IMR-90 (cell line): Measurements from ENCODE around the gene FKBP1B. TPM values are rescaled to one million over a fixed set of nuclear protein-coding genes. Genes with fewer than 3 reads are reported as not detected.
A peak's percentile ranks its signal among the peaks of the same experiment; 100 is the strongest.

ENCODE experiments used
- ATAC-seq: fragments of 200-7000 bp; cut with Tn5 transposase; 2 replicates; pipeline ENCODE4 v1.9.1; 2020; ENCODE audit warnings: low read depth, mild to moderate bottlenecking, moderate library complexity
- BruUV-seq: library from RNA; stranded (reverse); fragments of 400-500 nt; replicated peaks from 2 replicates; lab custom pipeline; 2021; lab: Mats Ljungman, UMichigan
- CTCF ChIA-PET: fragments of 300-600 bp; formaldehyde crosslinking; extraction: SDS; loops from one replicate; lab custom pipeline; 2021; ENCODE audit warnings: antibody characterized with exemption; lab: Yijun Ruan, JAX
- POLR2A ChIA-PET: fragments of 300-600 bp; sonication (Branson Sonifier 250); formaldehyde crosslinking; loops from one replicate; lab custom pipeline; 2022; ENCODE audit warnings: antibody characterized with exemption; ENCODE audit not compliant: unreplicated experiment; lab: Charles Lee
- DNase-seq: peaks from one replicate; pipeline ENCODE4 v3.0.0; 2013
- H2AFZ ChIP-seq: replicated peaks from 2 replicates; pipeline ENCODE3; 2013; ENCODE audit warnings: low read length, mild to moderate bottlenecking; ENCODE audit not compliant: poor library complexity
- H2AK5ac ChIP-seq: 2 replicates; pipeline ENCODE4 v1.6.1; 2013; ENCODE audit warnings: low read depth, low read length, inconsistent platforms
- H2AK9ac ChIP-seq: replicated peaks from 2 replicates; pipeline ENCODE3; 2013; ENCODE audit warnings: mild to moderate bottlenecking, low read depth, low read length, moderate library complexity; ENCODE audit not compliant: poor library complexity
- H2BK120ac ChIP-seq: 2 replicates; pipeline ENCODE4 v1.6.1; 2013; ENCODE audit warnings: low read depth, low read length, inconsistent platforms
- H2BK15ac ChIP-seq: 3 replicates; pipeline ENCODE4 v1.6.1; 2013; ENCODE audit warnings: low read depth, low read length, inconsistent platforms
- H2BK20ac ChIP-seq: 2 replicates; pipeline ENCODE4 v1.6.1; 2013; ENCODE audit warnings: low read depth, mild to moderate bottlenecking, inconsistent platforms, low read length, moderate library complexity
- H2BK5ac ChIP-seq: 2 replicates; pipeline ENCODE4 v1.6.1; 2013; ENCODE audit warnings: mild to moderate bottlenecking, low read depth, low read length, inconsistent platforms; ENCODE audit not compliant: poor library complexity, severe bottlenecking
- H3K14ac ChIP-seq: replicated peaks from 2 replicates; pipeline ENCODE4 v1.6.1; 2013; ENCODE audit warnings: low read depth, low read length, inconsistent platforms
- H3K18ac ChIP-seq: 2 replicates; pipeline ENCODE4 v1.6.1; 2013; ENCODE audit warnings: low read depth, low read length, control low read depth
- H3K23ac ChIP-seq: 2 replicates; pipeline ENCODE4 v1.6.1; 2013; ENCODE audit warnings: low read depth, low read length, inconsistent platforms
- H3K27ac ChIP-seq: 2 replicates; pipeline ENCODE4 v1.5.1; 2013; ENCODE audit warnings: mild to moderate bottlenecking, control low read depth, low read length; ENCODE audit not compliant: insufficient read depth
- H3K27me3 ChIP-seq: 2 replicates; pipeline ENCODE4 v1.6.1; 2013; ENCODE audit warnings: low read length; ENCODE audit not compliant: control insufficient read depth, insufficient read depth
- H3K36me3 ChIP-seq: 2 replicates; pipeline ENCODE4 v1.6.1; 2013; ENCODE audit warnings: low read length, mixed read lengths; ENCODE audit not compliant: control insufficient read depth, insufficient read depth
- H3K4ac ChIP-seq: 2 replicates; pipeline ENCODE4 v1.6.1; 2013; ENCODE audit warnings: low read depth, low read length, inconsistent platforms
- H3K4me1 ChIP-seq: 2 replicates; pipeline ENCODE4 v1.6.1; 2013; ENCODE audit warnings: low read length, mixed read lengths; ENCODE audit not compliant: control insufficient read depth, insufficient read depth
- H3K4me2 ChIP-seq: 2 replicates; pipeline ENCODE4 v1.6.1; 2013; ENCODE audit warnings: low read depth, mild to moderate bottlenecking, control low read depth, low read length, moderate library complexity
- H3K4me3 ChIP-seq: 2 replicates; pipeline ENCODE4 v1.5.1; 2013; ENCODE audit warnings: low read depth, mild to moderate bottlenecking, control low read depth, low read length, moderate library complexity; ENCODE audit not compliant: insufficient read depth
- H3K56ac ChIP-seq: 2 replicates; pipeline ENCODE4 v1.6.1; 2013; ENCODE audit warnings: low read length, inconsistent platforms; ENCODE audit not compliant: insufficient read depth; ENCODE audit errors: extremely low read depth
- H3K79me1 ChIP-seq, 2 experiments: 2 replicates each; pipeline ENCODE4 v1.6.1; 2013; ENCODE audit warnings: low read length in 2 of 2, inconsistent platforms in 1 of 2, low read depth in 1 of 2
- H3K9ac ChIP-seq: 2 replicates; pipeline ENCODE4 v1.6.1; 2013; ENCODE audit warnings: low read depth, low read length, control low read depth
- H3K9me1 ChIP-seq: 2 replicates; pipeline ENCODE4 v1.6.1; 2013; ENCODE audit warnings: low read length, inconsistent platforms; ENCODE audit not compliant: insufficient read depth
- H3K9me3 ChIP-seq: 2 replicates; pipeline ENCODE4 v1.6.1; 2013; ENCODE audit warnings: low read length; ENCODE audit not compliant: control insufficient read depth, insufficient read depth
- H4K20me1 ChIP-seq: 2 replicates; pipeline ENCODE4 v1.6.1; 2013; ENCODE audit warnings: low read length, inconsistent platforms; ENCODE audit not compliant: insufficient read depth
- H4K5ac ChIP-seq: 2 replicates; pipeline ENCODE4 v1.6.1; 2013; ENCODE audit warnings: mild to moderate bottlenecking, low read depth, low read length, control low read depth
- H4K8ac ChIP-seq, 2 experiments: 2 replicates each; pipeline ENCODE4 v1.6.1; 2013; ENCODE audit warnings: low read depth in 2 of 2, low read length in 2 of 2, control low read depth in 1 of 2, inconsistent platforms in 1 of 2
- H4K91ac ChIP-seq: 2 replicates; pipeline ENCODE4 v1.6.1; 2013; ENCODE audit warnings: low read depth, low read length, inconsistent platforms; ENCODE audit not compliant: insufficient read depth
- CHD1 ChIP-seq: IDR thresholded peaks from 2 replicates; pipeline ENCODE4 v1.6.1; 2012; ENCODE audit warnings: low read depth, low read length, improper control_type of control experiment
- FOS ChIP-seq: fragments of 150-350 bp; IDR thresholded peaks from 2 replicates; pipeline ENCODE4 v1.6.1; 2016; ENCODE audit warnings: low read depth, low read length
- MXI1 ChIP-seq: IDR thresholded peaks from 2 replicates; pipeline ENCODE4 v1.6.1; 2012; ENCODE audit warnings: low read depth, mild to moderate bottlenecking, low read length, moderate library complexity, borderline replicate concordance
- POLR2A ChIP-seq: IDR thresholded peaks from 2 replicates; pipeline ENCODE4 v1.6.1; 2012; ENCODE audit warnings: mild to moderate bottlenecking, low read depth, low read length
- RAD21 ChIP-seq: IDR thresholded peaks from 2 replicates; pipeline ENCODE4 v1.6.1; 2012; ENCODE audit warnings: low read length, improper control_type of control experiment
- RCOR1 ChIP-seq: IDR thresholded peaks from 2 replicates; pipeline ENCODE4 v1.6.1; 2012; ENCODE audit warnings: mild to moderate bottlenecking, low read length, improper control_type of control experiment; ENCODE audit not compliant: insufficient replicate concordance
- RFX5 ChIP-seq: IDR thresholded peaks from 2 replicates; pipeline ENCODE4 v1.8.0; 2012; ENCODE audit warnings: low read depth, mild to moderate bottlenecking, low read length, moderate library complexity
- SMC3 ChIP-seq: fragments of 150-350 bp; IDR thresholded peaks from 2 replicates; pipeline ENCODE4 v1.6.1; 2016; ENCODE audit warnings: low read depth, mild to moderate bottlenecking, antibody characterized with exemption, low read length, moderate library complexity
- WGBS, 2 experiments: methylation state at CpG; one replicate each; pipeline versions ENCODE4 v1.1.5 to v1.1.7; 2013; ENCODE audit warnings: missing lambda C conversion rate in 2 of 2; ENCODE audit not compliant: insufficient read length in 1 of 2; ENCODE audit errors: extremely low coverage in 2 of 2; 5-methylcytosine and 5-hydroxymethylcytosine counted together
- dilution Hi-C: fragments of 300-500 bp; cut with HindIII; formaldehyde crosslinking; loops from one replicate; pipeline ENCODE4 v1.14.3; 2018; ENCODE audit warnings: low sequenced_read_pairs; ENCODE audit not compliant: unreplicated experiment
- in situ Hi-C: fragments of 300-500 bp; cut with MboI; formaldehyde crosslinking; loops from 3 replicates; pipeline ENCODE4 v1.14.3; 2019; ENCODE audit warnings: low sequenced_read_pairs, inconsistent platforms, mixed read lengths
- intact Hi-C: fragments of 100-400 bp; cut with micrococcal nuclease; formaldehyde crosslinking; loops from 2 replicates; pipeline ENCODE4 v1.10.0; 2022
- polyA plus RNA-seq, 3 experiments: library from polyadenylated mRNA; depleted of rRNA; stranded (reverse); fragments of >200 nt; gene quantifications; 2 replicates each; pipeline ENCODE4 v1.2.3, GENCODE V29; 2012; ENCODE audit warnings: low replicate concordance in 1 of 3
- total RNA-seq: library from RNA; depleted of rRNA; stranded (reverse); fragments of >200 nt; gene quantifications from 2 replicates; pipeline ENCODE4 v1.2.3, GENCODE V29; 2012
- TF ChIP-seq, protein P1 (sequence below): conservative IDR thresholded peaks from 2 replicates; pipeline ENCODE4 v1.5.1; 2012; ENCODE audit warnings: mild to moderate bottlenecking, low read depth, low read length, improper control_type of control experiment
- TF ChIP-seq, protein P2 (sequence below): fragments of 150-350 bp; IDR thresholded peaks from 2 replicates; pipeline ENCODE4 v1.6.1; 2017; ENCODE audit warnings: mild to moderate bottlenecking, antibody characterized with exemption, low read length, low read depth

FKBP1B gene
- total and polyA plus RNA-seq, 2 of the 4 experiments (the other 2 are of a cell fraction): 10.2 to 15.1 TPM

DNA sequence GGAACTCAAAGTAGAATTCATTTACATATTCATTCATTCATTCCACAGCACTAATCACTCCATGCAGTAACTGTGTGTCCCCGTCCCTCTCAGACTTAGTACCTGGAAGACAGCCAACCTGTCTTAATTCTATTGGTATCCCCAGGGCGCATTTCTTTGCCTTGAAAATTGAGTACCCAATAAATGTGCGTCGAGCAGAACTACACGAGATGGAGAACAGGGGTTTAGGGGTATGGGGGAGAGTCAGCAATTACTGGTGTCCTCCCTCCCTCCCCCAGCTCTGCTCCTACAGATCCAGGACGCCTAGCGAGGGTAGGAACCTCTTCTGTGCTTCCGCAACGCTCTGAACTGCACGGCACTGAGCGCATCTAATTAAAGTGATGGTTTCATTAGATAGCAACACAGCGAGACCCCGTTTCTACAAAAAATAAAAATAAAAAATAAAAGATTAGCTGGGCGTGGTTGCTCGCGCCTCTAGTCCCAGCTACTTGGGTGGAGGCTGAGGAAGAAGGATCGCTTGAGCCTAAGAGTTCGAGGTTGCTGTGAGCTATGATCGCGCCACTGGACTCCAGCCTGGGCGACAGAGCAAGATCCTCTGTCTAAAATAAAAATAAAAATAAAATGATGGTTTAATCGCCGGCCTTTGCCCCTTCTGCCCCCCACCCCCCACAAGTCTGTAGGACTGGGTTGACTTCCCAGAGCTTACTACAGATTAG lies 614 bp upstream of the FKBP1B start:
- H2AFZ ChIP-seq: peak overlapping the region; percentile 95
- intact Hi-C loops: loop anchor here (10.0 kb wide), 1 partner anchor 104 kb away; the partner anchor contains the start of gene UBXN2A
- no peak overlapping the region for H3K27ac ChIP-seq
- H3K18ac ChIP-seq: peak overlapping the region; percentile 54; the same call in 1 of the 2 replicates
- H3K9me3 ChIP-seq: no peaks in the 10 kb centered on the region
- H4K8ac ChIP-seq: peak overlapping the region; percentile 72 to 92; a peak in 3 of 4 replicates
- WGBS, 2 experiments: no CpG with 5 or more reads among the region's 23 CpGs
- H3K9me1 ChIP-seq: peaks cover 8% of the 10 kb centered on the region
- H2BK120ac ChIP-seq: no peak overlapping the region
- no peak overlapping the region for H2BK15ac ChIP-seq
- 0 out of 2 replicates have a peak overlapping the region, but pooled peaks have one; percentile 34 for H4K91ac ChIP-seq
- no peaks in the 10 kb centered on the region for H3K27me3 ChIP-seq
- H3K4ac ChIP-seq: peak overlapping the region; percentile 56
- no peaks in the 10 kb centered on the region for H3K36me3 ChIP-seq
- H3K9ac ChIP-seq: peak overlapping the region; percentile 53; the same call in 1 of the 2 replicates
- ATAC-seq: no peak
- peak overlapping the region; percentile 29 for H3K23ac ChIP-seq
- H3K4me1 ChIP-seq: no peaks in the 10 kb centered on the region
- no peak overlapping the region for H2BK5ac ChIP-seq
- ChIA-PET CTCF (interaction anchor here (0.6 kb wide), 2 partner anchors 70 to 1216 kb away, joined by 3 read pairs; no protein-coding TSS in a partner anchor), POLR2A (no interaction called here)
- peak overlapping the region; percentile 84 for H3K4me3 ChIP-seq
- no peak for DNase-seq
- peaks cover 8 to 16% of the 10 kb centered on the region in 2 experiments; a peak in 3 of 4 replicates for H3K79me1 ChIP-seq
- peak overlapping the region; percentile 99 for H3K4me2 ChIP-seq
- dilution Hi-C loops: no loop called here
- BruUV-seq: no TSS peak
- H2AK5ac ChIP-seq: peak overlapping the region; percentile 69
- peak overlapping the region; percentile 57; the same call in 1 of the 2 replicates for H4K5ac ChIP-seq
- in situ Hi-C loops: no loop called here
- H2BK20ac ChIP-seq: no peak overlapping the region
- H3K56ac ChIP-seq: no peak overlapping the region
- peak overlapping the region; percentile 52; the same call in 1 of the 2 replicates for H3K14ac ChIP-seq
- no peak for TF ChIP-seq CHD1
- TF ChIP-seq SMC3: no peak
- TF ChIP-seq, protein P1, sequence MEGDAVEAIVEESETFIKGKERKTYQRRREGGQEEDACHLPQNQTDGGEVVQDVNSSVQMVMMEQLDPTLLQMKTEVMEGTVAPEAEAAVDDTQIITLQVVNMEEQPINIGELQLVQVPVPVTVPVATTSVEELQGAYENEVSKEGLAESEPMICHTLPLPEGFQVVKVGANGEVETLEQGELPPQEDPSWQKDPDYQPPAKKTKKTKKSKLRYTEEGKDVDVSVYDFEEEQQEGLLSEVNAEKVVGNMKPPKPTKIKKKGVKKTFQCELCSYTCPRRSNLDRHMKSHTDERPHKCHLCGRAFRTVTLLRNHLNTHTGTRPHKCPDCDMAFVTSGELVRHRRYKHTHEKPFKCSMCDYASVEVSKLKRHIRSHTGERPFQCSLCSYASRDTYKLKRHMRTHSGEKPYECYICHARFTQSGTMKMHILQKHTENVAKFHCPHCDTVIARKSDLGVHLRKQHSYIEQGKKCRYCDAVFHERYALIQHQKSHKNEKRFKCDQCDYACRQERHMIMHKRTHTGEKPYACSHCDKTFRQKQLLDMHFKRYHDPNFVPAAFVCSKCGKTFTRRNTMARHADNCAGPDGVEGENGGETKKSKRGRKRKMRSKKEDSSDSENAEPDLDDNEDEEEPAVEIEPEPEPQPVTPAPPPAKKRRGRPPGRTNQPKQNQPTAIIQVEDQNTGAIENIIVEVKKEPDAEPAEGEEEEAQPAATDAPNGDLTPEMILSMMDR: no peak
- no peak for TF ChIP-seq POLR2A
- no peak for TF ChIP-seq RFX5
- TF ChIP-seq RAD21: no peak
- no peak for TF ChIP-seq MXI1
- TF ChIP-seq, protein P2, sequence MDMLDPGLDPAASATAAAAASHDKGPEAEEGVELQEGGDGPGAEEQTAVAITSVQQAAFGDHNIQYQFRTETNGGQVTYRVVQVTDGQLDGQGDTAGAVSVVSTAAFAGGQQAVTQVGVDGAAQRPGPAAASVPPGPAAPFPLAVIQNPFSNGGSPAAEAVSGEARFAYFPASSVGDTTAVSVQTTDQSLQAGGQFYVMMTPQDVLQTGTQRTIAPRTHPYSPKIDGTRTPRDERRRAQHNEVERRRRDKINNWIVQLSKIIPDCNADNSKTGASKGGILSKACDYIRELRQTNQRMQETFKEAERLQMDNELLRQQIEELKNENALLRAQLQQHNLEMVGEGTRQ: no peak
- TF ChIP-seq FOS: no peak
- no peak for TF ChIP-seq RCOR1
- H2AK9ac ChIP-seq: peak overlapping the region; percentile 74
- no peaks in the 10 kb centered on the region for H4K20me1 ChIP-seq
